ENCODE measurements around the gene CUX1.

DNA sequence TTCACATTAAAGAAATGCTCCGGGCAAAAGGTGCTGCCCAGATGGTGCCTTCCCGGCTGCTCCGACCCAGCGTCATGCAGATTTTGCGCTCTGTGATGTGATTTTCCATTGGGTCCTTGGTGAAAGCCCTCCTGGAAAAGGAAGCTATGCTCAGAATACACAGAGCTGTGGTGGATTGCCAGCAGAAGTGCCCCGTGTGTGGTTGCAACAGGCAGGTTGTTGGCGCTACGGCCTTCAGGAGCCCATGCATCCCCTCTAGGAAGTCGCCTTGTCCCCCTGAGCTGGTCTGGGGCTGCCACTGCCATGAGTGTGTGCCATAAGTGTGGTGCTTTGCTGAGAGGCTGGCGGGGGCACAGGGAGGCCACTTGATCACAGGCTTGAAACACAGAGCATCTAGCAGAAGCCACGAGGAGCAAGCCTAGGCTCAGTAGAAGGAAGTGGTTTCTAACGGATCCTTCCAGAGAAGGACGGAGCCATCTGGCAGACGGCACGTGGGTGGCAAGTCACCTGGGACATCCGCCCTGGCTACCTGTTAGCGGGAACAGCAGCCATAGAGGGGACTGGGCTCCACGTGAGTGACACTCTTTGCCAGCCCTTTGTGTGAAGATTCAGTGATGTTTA lies 210.9 kb downstream of the CUX1 start:
- no peak for TF ChIP-seq POLR2A (IDR thresholded peaks at IDR 0.05)
- TF ChIP-seq, protein P1, sequence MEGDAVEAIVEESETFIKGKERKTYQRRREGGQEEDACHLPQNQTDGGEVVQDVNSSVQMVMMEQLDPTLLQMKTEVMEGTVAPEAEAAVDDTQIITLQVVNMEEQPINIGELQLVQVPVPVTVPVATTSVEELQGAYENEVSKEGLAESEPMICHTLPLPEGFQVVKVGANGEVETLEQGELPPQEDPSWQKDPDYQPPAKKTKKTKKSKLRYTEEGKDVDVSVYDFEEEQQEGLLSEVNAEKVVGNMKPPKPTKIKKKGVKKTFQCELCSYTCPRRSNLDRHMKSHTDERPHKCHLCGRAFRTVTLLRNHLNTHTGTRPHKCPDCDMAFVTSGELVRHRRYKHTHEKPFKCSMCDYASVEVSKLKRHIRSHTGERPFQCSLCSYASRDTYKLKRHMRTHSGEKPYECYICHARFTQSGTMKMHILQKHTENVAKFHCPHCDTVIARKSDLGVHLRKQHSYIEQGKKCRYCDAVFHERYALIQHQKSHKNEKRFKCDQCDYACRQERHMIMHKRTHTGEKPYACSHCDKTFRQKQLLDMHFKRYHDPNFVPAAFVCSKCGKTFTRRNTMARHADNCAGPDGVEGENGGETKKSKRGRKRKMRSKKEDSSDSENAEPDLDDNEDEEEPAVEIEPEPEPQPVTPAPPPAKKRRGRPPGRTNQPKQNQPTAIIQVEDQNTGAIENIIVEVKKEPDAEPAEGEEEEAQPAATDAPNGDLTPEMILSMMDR (IDR thresholded peaks at IDR 0.05) = no peak

Data from body of pancreas (tissue), 4 donors.